Pancreas (tissue), 10 donors: ENCODE results near the gene REG4. TPM values are rescaled to one million over a fixed set of nuclear protein-coding genes. Genes with fewer than 3 reads are reported as not detected.

Source experiments
- ATAC-seq, 4 donors: fragments of 200-7000 bp; cut with Tn5 transposase; one replicate each; pipeline versions ENCODE4 v1.8.0 to v1.9.1; 2020; ENCODE audit warnings: mild to moderate bottlenecking in 4 of 4, moderate library complexity in 4 of 4
- DNase-seq, 6 donors: peaks; one replicate each; pipeline ENCODE4 v3.0.0-alpha.2; 2020
- FAIRE-seq: peaks from 2 replicates; lab custom pipeline; 2012; peaks lifted over from hg19 to GRCh38; lab: Jason Lieb, UNC
- H3K27ac ChIP-seq, 4 donors: fragments of 200-600 bp; sonication (generic); 1 replicate in 3 of 4; 2 replicates in 1 of 4; pipeline versions ENCODE4 v1.5.0 to v1.8.0; 2020
- H3K27me3 ChIP-seq, 4 donors: fragments of 200-600 bp; one replicate each; pipeline ENCODE4 v1.8.0; 2021
- H3K36me3 ChIP-seq, 3 donors: fragments of 200-600 bp; sonication (generic) in 1 of 3; one replicate each; pipeline versions ENCODE4 v1.5.0 to v1.8.0; 2020 to 2021
- H3K4me1 ChIP-seq, 3 donors: fragments of 200-600 bp; one replicate each; pipeline ENCODE4 v1.8.0; 2021
- H3K4me3 ChIP-seq, 4 donors: fragments of 200-600 bp; sonication (generic) in 2 of 4; one replicate each; pipeline versions ENCODE4 v1.5.0 to v1.8.0; 2020 to 2021
- H3K9me3 ChIP-seq, 4 donors: fragments of 200-600 bp; one replicate each; pipeline ENCODE4 v1.8.0; 2021
- WGBS, 2 donors: extraction: QIAGEN DNeasy Blood & Tissue Kit; methylation state at CpG; one replicate each; pipeline ENCODE4 v1.1.7; 2013; 5-methylcytosine and 5-hydroxymethylcytosine counted together
- intact Hi-C, 3 donors: fragments of 100-400 bp; cut with DNase I; formaldehyde crosslinking; loops; one replicate each; pipeline versions ENCODE4 v1.11.1 to v1.14.2; 2022
- polyA plus RNA-seq, 2 donors: library from polyadenylated mRNA; stranded (reverse); fragments of 200-250 nt; gene quantifications; one replicate each; pipeline ENCODE4 v1.2.3, GENCODE V29; 2013
- total RNA-seq, 6 donors: library from RNA; stranded (reverse); fragmentation: NEBNext Ultra II Directional in 4 of 6; extraction: Animal tissue kit (Norgen Biotek cat#: 25700) in 4 of 6; gene quantifications; one replicate each; pipeline versions ENCODE4 v1.2.1 to v1.2.4, GENCODE V29; 2021 to 2023
- TF ChIP-seq, protein P1 (sequence below), 4 donors: fragments of 200-600 bp; sonication (generic) in 3 of 4; IDR thresholded peaks; one replicate each; pipeline versions ENCODE4 v1.5.0 to v1.8.0; 2021; ENCODE audit warnings: antibody characterized with exemption in 4 of 4
- donor health status: healthy with polysubstance abuse.
- donor health status: DM: no; HTN: no; CAD: no; lungs with moderate emphysema.
- donor health status: DM: no; HTN: no; CAD: no.
- donor health status: control.
- donor health status: control.
- donor health status: Bipolar disorder and iron deficiency.
- donor health status: DM: yes; HTN: yes; CAD: no.
- donor health status: DM: no; HTN: no; CAD: no.
- donor health status: DM: no; HTN: no; CAD: no.
- donor health status: DM: yes; HTN: yes; CAD: no.

Gene REG4
- total and polyA plus RNA-seq, 8 donors, result 9.4 to 32.3 (median 22.6) TPM

DNA sequence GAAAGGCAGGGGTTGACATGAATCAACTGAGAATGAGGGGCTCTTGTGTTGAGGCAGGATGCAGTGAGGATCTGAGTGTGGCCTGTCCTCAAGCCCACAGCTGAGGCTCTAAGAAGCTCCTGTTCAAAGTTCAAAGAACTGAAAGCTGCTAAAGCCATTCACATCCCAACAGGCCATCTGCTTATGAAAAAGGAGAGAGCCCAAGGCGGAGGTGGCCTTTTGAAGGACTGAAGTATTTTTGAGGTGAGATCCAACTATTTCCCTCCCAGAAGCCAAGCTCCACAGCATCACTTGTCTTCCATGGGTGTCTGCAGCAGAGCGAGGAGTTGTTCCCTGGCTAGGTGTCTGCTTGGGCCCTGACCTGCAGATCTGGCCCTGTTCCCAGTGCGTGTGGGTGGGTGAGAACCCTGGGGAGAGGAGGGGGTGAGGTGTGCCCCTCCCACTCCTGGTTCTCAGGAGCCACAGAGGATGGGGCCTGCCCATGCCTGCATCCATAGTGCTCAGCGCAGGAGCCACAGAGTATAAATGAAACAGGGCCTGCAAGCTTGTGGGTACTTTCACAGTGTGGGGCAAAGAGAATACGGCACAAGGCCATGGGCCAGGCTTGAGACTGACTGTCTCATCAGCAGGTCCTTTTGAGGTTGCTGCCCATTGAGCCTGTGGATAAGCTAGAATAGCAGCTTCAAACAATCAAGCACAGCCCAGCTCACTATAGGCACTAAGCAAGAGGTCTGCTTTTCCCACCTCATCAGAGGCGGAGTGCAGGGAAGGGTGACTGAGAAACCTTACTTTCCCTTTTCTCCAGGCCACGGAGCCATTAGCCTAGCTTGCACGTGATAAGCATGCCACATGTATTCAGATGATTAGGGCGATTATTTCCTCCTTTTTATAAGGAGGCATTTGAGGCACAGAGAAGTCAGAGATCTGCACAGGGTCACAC, 15.7 kb downstream of the REG4 start:
- H3K4me1 ChIP-seq, result peaks cover 4 to 21% (median 17%) of the 10 kb centered on the region in 3 donors
- DNase-seq, result peak in 2 of 6 donors; percentile 50 to 55
- no peak overlapping the region for H3K4me3 ChIP-seq
- H3K9me3 ChIP-seq, result no peaks in the 10 kb centered on the region
- H3K27me3 ChIP-seq, result no peaks in the 10 kb centered on the region
- TF ChIP-seq, protein P1, sequence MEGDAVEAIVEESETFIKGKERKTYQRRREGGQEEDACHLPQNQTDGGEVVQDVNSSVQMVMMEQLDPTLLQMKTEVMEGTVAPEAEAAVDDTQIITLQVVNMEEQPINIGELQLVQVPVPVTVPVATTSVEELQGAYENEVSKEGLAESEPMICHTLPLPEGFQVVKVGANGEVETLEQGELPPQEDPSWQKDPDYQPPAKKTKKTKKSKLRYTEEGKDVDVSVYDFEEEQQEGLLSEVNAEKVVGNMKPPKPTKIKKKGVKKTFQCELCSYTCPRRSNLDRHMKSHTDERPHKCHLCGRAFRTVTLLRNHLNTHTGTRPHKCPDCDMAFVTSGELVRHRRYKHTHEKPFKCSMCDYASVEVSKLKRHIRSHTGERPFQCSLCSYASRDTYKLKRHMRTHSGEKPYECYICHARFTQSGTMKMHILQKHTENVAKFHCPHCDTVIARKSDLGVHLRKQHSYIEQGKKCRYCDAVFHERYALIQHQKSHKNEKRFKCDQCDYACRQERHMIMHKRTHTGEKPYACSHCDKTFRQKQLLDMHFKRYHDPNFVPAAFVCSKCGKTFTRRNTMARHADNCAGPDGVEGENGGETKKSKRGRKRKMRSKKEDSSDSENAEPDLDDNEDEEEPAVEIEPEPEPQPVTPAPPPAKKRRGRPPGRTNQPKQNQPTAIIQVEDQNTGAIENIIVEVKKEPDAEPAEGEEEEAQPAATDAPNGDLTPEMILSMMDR (IDR thresholded peaks at IDR 0.05), result no peak
- H3K36me3 ChIP-seq, result no peaks in the 10 kb centered on the region
- no peak for ATAC-seq
- no peak for FAIRE-seq
- WGBS, 2 donors, result 61 to 64% methylated on average over 9 of the region's 9 CpGs
- intact Hi-C loops, result no loop called here
- H3K27ac ChIP-seq, result no peak overlapping the region

DNA sequence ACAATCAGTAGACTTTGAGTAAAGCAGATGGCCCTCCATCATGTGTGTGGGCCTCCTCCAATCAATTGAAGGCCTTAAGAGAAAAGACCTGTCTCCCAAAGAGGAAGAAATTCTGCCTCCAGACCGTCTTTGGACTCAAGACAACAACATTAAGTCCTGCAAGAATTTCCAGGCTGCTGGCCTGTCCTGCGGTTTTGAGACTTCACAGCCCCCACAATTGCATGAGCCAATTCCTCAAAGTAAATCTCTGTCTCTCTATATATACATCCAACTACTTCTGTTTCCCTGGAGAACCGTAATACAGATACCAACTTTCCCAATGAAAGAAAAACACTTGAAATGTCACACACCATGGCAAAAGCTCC, 16.4 kb downstream of the REG4 start:
- no peaks in the 10 kb centered on the region for H3K36me3 ChIP-seq
- WGBS, 2 donors, result 78 to 88% methylated on average over 3 of the region's 3 CpGs
- H3K27ac ChIP-seq, result no peak overlapping the region
- ATAC-seq (no peak), DNase-seq (no peak), FAIRE-seq (no peak)
- TF ChIP-seq, protein P1 (IDR thresholded peaks at IDR 0.05), result no peak
- intact Hi-C loops, result no loop called here
- peaks cover 4 to 15% (median 13%) of the 10 kb centered on the region in 3 donors for H3K4me1 ChIP-seq
- no peaks in the 10 kb centered on the region for H3K9me3 ChIP-seq
- no peaks in the 10 kb centered on the region for H3K27me3 ChIP-seq
- H3K4me3 ChIP-seq, result no peak overlapping the region

- no peaks in the 10 kb centered on the region for H3K36me3 ChIP-seq
- no peaks in the 10 kb centered on the region for H3K27me3 ChIP-seq
- DNase-seq, result no peak
- H3K27ac ChIP-seq, result no peak overlapping the region
- 63 to 66% methylated on average over 8 of the region's 8 CpGs for WGBS, 2 donors
- FAIRE-seq, result no peak
- TF ChIP-seq, protein P1 (IDR thresholded peaks at IDR 0.05), result no peak
- H3K4me1 ChIP-seq, result peaks cover 4 to 14% (median 13%) of the 10 kb centered on the region in 3 donors
- H3K9me3 ChIP-seq, result no peaks in the 10 kb centered on the region
- intact Hi-C loops, result no loop called here
- no peak for ATAC-seq
- no peak overlapping the region for H3K4me3 ChIP-seq
These were observed 16.9 kb downstream of the REG4 start for GRCh38 chr1:119794230-119794875.

DNA sequence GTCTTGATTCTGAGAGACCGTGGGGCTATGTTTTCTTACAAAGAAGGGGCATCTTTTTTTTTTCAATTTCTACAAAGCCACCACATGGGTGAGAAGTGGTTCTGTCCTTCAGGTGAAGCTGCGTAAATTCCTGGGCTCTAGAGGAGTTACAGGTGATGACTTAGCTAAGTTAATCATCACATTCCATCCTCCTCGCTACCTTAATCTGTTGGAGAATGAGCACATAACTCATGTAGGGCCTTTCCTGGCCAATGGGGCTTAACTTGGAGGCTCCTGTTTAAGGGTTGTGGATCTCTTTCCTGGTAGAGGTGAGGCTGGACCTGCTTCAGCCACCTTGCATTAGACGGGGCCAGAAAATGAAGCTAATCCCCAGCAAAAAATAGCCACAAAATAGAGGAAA, 19.9 kb downstream of the REG4 start:
- Histone ChIP-seq H3K27me3 (no peaks in the 10 kb centered on the region), H3K27ac (peak overlapping the region in 2 of 4 donors; percentile 35 to 58), H3K36me3 (no peaks in the 10 kb centered on the region), H3K4me1 (peaks cover 17 to 31% (median 18%) of the 10 kb centered on the region in 3 donors), H3K4me3 (no peak overlapping the region), H3K9me3 (no peaks in the 10 kb centered on the region)
- ATAC-seq (peak; percentile 17 to 44 (median 34)), FAIRE-seq (no peak), DNase-seq (no peak)
- TF ChIP-seq, protein P1 (IDR thresholded peaks at IDR 0.05), result no peak
- 57 to 59% methylated on average over 4 of the region's 4 CpGs for WGBS, 2 donors
- intact Hi-C loops, result no loop called here
